Neural crest cell (in vitro differentiated cells): ENCODE data around the gene ELMO1. TPM values are rescaled to one million over a fixed set of nuclear protein-coding genes. Genes with fewer than 3 reads are reported as not detected.

Experiments
- DNase-seq: peaks from one replicate; pipeline ENCODE4 v3.0.0; 2021; ENCODE audit warnings: low read depth, mixed read lengths, low spot score
- H3K27ac Mint-ChIP-seq: one replicate; pipeline ENCODE4 v1.8.0; 2021; ENCODE audit warnings: mild to moderate bottlenecking, mixed read lengths; ENCODE audit not compliant: unreplicated experiment
- H3K27me3 Mint-ChIP-seq: 2 replicates; pipeline ENCODE4 v1.8.0; 2021; ENCODE audit warnings: low read depth, mild to moderate bottlenecking, mixed read lengths
- H3K36me3 Mint-ChIP-seq: 2 replicates; pipeline ENCODE4 v1.8.0; 2021; ENCODE audit warnings: low read depth, mild to moderate bottlenecking, mixed read lengths
- H3K4me1 Mint-ChIP-seq: 2 replicates; pipeline ENCODE4 v1.8.0; 2021; ENCODE audit warnings: mixed read lengths
- H3K4me3 Mint-ChIP-seq: one replicate; pipeline ENCODE4 v1.8.0; 2021; ENCODE audit warnings: mild to moderate bottlenecking, mixed read lengths
- H3K9me3 Mint-ChIP-seq: 2 replicates; pipeline ENCODE4 v1.8.0; 2021; ENCODE audit warnings: mixed read lengths
- CTCF ChIP-seq: fragments of 200-600 bp; sonication (generic); conservative IDR thresholded peaks from 2 replicates; pipeline ENCODE4 v1.5.0; 2021; ENCODE audit warnings: antibody characterized with exemption, mild to moderate bottlenecking
- total RNA-seq: library from RNA; stranded (reverse); gene quantifications from 2 replicates; pipeline ENCODE4 v1.2.1, GENCODE V29; 2021

Gene ELMO1
- total RNA-seq, 1 donor from 2014 or later: 7.4 TPM

- H3K9me3 Mint-ChIP-seq: peaks cover 3% of the 10 kb centered on the region
- no peak for DNase-seq
- peaks cover 6% of the 10 kb centered on the region for H3K36me3 Mint-ChIP-seq
- H3K27ac Mint-ChIP-seq: no peak overlapping the region
- no peaks in the 10 kb centered on the region for H3K27me3 Mint-ChIP-seq
- no peak overlapping the region for H3K4me3 Mint-ChIP-seq
- TF ChIP-seq CTCF: no peak
- H3K4me1 Mint-ChIP-seq: peaks cover 13% of the 10 kb centered on the region
Measured at GRCh38 chr7:37286454-37286832, 162.2 kb downstream of the ELMO1 start.

GRCh38 chr7:37285706-37286453 is 162.8 kb downstream of the ELMO1 start:
- Mint-ChIP-seq H3K36me3 (peaks cover 2% of the 10 kb centered on the region), H3K4me3 (no peak overlapping the region), H3K27ac (no peak overlapping the region), H3K27me3 (no peaks in the 10 kb centered on the region), H3K9me3 (no peaks in the 10 kb centered on the region), H3K4me1 (peaks cover 13% of the 10 kb centered on the region)
- no peak for TF ChIP-seq CTCF
- DNase-seq: no peak

- peak; percentile 52 for DNase-seq
- Mint-ChIP-seq H3K36me3 (no peaks in the 10 kb centered on the region), H3K9me3 (peaks cover 4% of the 10 kb centered on the region), H3K27ac (no peak overlapping the region), H3K4me3 (no peak overlapping the region), H3K27me3 (no peaks in the 10 kb centered on the region), H3K4me1 (peaks cover 13% of the 10 kb centered on the region)
- peak; percentile 79 for TF ChIP-seq CTCF
Measured at GRCh38 chr7:37284805-37285231, 163.8 kb downstream of the ELMO1 start.

GRCh38 chr7:37284285-37284684 is 164.4 kb downstream of the ELMO1 start:
- H3K36me3 Mint-ChIP-seq: peaks cover 3% of the 10 kb centered on the region
- no peak overlapping the region for H3K4me3 Mint-ChIP-seq
- peaks cover 13% of the 10 kb centered on the region for H3K4me1 Mint-ChIP-seq
- peaks cover 8% of the 10 kb centered on the region for H3K9me3 Mint-ChIP-seq
- peak overlapping the region; percentile 43 for H3K27ac Mint-ChIP-seq
- no peak for DNase-seq
- no peak for TF ChIP-seq CTCF
- no peaks in the 10 kb centered on the region for H3K27me3 Mint-ChIP-seq

- Mint-ChIP-seq H3K9me3 (peaks cover 8% of the 10 kb centered on the region), H3K27me3 (no peaks in the 10 kb centered on the region), H3K4me1 (peaks cover 13% of the 10 kb centered on the region), H3K27ac (no peak overlapping the region), H3K4me3 (no peak overlapping the region), H3K36me3 (peaks cover 3% of the 10 kb centered on the region)
- no peak for TF ChIP-seq CTCF
- DNase-seq: no peak
Measured at GRCh38 chr7:37283716-37284115, 164.9 kb downstream of the ELMO1 start.
